Stimulated activated CD8-positive, alpha-beta memory T cell treated with anti-CD3 and anti-CD28 coated beads, Interleukin-2, amount 100 ng/mL, for 1 hour (primary cell): Measurements from ENCODE around the gene PCYT1A.
"Not testable (repeated sequence)": the region's sequence is repeated elsewhere in the genome, so short reads cannot be mapped to it uniquely, and the experiment has no call there.

ENCODE experiments used
- DNase-seq, 2 donors: peaks; one replicate each; pipeline ENCODE4 v3.0.0-alpha.2; 2020; ENCODE audit warnings: low read depth in 2 of 2

PCYT1A gene

DNA sequence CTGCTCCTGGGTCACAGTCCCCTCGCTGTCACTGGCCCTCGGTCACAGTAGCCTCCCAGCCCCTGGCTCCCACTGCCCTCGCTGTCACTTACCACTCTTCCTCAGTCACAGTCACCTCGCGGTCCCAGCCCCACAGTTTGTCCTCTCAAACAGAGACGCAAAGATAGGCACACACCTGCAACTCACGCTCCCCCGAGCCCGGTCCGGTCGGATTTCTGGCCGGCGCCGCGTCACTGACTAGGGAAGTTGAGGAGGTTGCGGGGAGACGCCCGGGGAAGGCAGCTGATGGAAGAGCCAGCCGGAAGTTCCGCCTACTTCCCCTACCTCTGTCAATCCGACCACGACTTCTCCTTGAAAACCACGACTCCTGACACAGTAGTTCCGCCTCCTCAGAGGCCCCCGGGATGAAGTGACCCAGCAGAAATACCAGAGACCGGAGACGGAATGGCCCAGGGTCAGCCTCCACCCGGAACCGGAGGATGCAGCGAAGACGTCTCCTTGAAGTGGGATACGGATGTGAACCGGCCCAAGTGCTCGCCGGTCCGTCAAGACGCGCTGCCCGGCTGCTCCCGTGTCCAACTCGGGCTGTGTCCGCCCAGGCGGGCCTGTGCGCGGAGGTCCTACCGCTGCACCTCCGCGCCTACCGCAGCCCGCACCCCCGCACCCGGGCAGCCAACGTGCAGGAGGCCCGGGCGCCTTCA lies at the start of gene PCYT1A:
Gene PCYT1A, minus strand, starts transcription at position 287 of the 701 bp plus-strand sequence. CDS start 17,195 bp downstream, outside the sequence.
- peak; percentile 39 to 47 for DNase-seq

DNA sequence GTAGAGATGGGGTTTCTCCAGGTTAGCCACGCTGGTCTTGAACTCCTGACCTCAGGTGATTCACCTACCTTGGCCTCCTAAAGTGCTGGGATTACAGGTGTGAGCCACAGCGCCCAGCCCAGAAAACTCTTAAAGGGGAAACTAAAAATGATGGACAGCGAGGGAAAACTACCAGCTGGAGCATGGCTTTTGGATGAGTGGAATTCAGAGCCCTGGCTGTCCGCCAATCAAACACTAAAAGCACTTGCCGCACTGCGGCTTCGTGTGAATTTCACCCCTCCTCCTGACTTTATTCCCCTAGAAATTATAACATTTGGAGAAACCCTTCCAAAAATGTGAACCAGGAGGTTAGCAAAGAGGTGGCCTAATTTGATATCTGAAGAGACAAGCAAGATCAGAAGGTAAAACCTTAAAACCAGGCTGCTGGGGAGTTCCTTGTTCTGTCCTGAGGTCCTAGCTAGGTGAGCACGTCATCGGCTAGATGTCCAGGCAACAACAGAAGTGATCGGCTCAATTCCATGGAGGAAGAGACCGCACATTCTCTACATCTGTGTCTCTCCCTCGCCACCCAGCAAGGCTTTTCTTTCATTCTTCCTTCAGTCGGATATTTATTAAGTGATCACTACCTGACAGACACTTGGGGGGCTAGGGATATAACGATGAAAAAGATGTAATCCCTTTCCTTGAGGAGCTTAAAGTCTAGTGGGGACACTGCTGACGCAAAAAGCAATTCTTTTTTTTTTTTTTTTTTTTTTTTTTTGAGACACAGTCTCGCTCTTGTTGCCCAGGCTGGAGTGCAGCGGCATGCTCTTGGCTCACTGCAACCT lies 49.0 kb upstream of the PCYT1A start:
- no peak for DNase-seq

DNA sequence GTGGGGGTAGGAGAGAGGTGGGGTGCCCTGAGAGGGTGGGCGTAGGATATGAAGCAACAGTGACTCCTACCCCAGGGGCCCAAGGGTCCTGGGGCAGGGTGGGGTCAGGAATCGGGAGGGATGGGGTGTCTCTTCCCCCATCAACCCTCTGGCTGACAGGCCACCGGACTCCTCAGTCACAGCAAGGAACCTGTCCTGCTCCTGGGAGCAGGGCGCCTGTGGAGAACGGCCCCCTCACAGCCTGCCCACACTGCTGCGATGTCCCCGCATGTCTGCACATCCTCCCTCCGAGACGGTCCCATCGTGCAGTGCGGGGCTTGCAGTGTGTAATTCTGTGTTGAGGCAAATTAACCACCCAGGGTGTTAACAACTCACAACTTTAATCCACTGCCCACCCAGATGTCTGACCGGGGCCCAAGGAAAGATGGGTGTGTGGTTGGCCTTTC lies 48.0 kb upstream of the PCYT1A start:
- DNase-seq: no peak

DNA sequence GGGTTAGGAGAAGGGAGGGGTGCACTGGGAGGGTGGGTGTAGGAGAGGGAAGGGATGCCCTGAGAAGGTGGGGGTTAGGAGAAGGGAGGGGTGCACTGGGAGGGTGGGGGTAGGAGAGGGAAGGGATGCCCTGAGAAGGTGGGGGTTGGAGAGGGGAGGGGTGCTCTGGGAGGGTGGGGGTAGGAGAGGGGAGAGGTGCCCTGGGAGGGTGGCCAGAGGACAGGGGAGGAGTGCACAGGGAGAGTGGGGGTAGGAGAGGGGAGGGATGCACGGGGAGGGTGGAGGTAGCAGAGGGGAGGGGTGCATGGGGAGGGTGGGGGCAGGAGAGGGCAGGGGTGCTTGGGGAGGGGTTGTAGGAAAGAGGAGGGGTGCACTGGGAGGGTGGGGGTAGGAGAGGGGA lies 47.5 kb upstream of the PCYT1A start:
- no peak for DNase-seq

DNA sequence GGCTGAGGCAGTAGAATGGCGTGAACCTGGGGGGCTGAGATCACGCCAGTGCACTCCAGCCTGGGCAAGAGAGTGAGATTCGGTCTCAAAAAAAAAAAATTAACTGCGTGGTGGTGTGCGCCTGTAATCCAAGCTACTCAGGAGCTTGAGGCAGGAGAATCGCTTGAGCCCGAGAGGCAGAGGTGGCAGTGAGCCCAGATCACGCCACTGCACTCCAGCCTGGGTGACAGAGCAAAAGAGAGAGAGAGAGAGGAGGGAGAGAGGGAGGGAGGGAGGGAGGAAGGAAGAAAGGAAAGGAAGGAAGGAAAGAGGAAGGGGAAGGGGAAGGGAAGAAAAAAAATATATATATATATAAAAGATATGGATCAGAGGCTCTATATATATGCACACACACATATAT lies 44.6 kb upstream of the PCYT1A start:
- no peak for DNase-seq

DNA sequence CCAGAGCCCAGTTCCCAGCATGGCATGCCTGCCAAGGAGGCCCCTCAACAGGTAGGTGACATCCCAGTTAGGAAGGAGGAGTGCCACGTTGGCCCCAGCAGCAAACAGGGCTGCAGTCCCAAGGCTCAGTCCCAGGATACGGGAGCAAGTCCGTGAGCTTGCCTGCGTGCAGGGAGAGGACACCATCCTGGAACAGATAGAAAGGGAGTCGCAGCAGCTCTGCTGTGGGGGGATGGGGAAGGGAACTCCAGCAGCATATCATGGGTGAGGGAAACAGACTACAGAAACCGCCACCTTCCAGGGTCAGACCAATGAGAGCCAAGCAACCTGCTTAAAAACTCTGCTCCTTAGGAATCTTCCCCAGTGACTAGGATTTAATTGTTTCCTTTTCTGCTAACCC lies 39.9 kb upstream of the PCYT1A start:
- DNase-seq: no peak

DNA sequence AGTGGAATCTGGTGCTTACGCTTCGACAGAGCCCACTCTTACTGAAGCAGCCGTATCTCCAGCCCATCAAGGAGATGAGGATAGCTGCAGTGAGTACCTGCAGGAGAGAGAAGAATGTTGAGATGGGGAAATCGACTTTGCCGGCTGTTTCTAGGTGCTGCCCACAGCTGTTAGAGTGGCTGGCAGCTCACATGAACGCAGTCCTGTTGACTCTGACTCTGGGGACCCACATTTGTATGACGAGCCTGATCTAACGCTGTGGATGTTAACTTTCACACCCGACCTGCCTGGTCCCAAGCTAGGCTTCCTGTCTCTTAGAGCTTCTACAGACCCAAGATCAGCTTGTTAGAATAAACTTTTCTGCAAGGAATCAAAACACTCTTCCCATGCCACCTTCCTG lies 39.4 kb upstream of the PCYT1A start:
- no peak for DNase-seq

DNA sequence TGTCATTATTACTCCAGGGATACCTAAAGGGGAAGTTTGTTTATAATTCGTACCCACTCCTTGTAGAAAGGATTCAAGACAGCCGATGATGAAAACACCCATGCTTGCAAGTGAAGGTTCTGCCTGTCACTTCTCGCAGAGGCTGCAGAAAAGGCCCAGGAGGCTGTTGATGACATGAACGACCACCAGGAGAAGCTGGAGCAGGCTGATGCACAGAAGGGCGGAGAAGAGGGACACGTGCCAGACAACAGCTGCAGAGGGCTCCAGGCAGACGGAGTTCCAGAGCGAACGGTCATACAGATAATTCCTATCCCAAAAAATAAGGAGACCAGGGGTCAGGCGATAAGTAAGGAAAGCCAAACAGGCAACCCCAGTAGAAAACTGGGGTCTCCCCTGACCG lies 36.2 kb upstream of the PCYT1A start:
- no peak for DNase-seq

DNA sequence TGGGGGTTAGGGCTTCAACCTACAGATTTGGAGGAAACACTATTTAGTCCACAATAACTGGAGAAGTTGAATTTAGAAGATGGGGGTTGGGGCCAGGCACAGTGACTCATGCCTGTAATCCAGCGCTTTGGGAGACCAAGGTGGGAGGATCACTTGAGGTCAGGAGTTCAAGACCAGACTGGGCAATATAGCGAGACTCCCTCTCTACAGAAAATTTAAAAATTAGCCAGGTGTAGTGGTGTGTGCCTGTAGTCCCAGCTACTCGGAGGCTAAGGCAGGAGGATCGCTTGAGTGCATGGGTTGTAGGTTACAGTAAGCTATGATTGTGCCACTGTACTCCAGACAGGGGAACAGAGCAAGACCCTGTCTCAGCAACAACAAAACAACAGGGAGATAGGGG lies 35.5 kb upstream of the PCYT1A start:
- no peak for DNase-seq

DNA sequence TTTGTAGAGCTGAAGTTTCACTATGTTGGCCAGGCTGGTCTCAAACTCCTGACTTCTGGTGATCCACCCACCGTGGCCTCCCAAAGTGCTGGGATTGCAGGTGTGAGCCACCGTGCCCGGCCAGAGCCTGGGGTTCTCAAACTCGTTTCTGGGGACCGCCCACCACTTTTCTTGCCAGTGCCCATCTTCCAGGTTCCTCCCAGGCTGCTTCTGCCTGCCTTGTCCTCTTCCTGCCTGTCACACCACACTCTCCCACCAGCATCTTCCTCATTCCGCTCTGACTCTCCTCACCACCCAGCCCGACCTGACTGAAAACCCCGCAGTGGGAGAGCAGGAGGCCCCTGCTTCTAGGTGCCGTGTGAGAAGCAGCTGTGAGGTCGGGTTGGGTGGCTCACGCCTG lies 33.6 kb upstream of the PCYT1A start:
- DNase-seq: no peak

DNA sequence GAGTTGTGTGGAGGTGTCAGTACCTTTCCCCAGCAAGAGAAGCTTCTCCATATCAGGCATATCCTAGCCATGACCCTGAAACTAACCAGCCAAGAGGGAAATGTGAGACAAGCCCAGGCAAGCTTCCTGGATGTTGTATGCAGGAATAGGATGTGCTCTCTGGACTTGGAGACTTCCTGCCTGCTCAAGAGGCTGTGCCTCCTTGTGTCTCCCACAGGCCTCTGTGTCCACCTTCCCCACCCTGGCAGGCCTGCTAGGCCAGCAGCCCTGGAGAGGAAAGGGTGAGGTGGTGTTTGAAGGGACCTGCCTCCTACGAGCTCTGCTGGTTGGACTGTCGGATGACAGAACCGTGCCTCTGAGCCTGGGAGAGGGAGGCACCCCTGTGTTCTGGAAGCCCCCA lies 32.6 kb upstream of the PCYT1A start:
- DNase-seq: no peak

DNA sequence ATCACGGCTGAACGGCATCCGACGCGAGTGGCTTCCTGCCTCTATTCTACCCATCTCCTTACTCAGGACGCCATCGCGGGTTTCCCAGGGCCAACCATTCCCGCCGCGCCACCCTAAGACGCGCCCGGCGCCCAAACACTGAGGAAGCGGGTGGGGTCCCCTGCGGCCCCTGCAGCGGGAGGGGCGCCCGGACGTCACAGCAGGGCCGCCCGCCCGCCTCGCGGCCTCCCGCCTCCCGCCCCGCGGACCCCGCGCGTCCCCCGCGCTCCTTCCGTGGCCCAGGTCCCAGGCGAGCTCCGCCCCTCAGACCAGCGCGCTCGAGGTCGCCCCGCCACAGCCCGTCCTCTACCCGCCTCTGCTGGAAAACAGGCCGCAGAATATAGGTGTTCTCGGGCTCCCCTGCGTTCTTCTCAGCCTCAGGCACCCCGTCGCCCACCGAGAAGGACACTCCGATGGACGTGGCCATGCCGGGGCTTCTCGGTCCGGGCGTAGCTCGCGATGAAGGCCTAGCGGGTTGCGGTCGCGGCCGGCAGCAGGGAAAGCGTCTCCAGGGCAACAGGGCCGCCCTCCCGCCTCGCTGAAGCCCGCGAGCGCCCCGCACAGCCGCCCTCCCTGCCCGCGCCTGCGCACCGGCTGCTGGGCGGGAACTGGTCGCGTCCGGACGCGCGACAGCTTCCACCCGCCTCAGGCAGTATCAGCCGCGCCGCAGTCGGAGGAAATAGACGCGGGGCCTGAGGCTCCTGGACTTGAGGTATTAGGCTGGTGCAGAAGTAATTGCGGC lies 30.4 kb upstream of the PCYT1A start, which contains the start of gene DYNLT2B:
Gene DYNLT2B, minus strand, starts transcription at position 554 of the 781 bp plus-strand sequence. Its CDS starts 88 bp downstream, at position 466.
- DNase-seq: peak; percentile 63 to 76

DNA sequence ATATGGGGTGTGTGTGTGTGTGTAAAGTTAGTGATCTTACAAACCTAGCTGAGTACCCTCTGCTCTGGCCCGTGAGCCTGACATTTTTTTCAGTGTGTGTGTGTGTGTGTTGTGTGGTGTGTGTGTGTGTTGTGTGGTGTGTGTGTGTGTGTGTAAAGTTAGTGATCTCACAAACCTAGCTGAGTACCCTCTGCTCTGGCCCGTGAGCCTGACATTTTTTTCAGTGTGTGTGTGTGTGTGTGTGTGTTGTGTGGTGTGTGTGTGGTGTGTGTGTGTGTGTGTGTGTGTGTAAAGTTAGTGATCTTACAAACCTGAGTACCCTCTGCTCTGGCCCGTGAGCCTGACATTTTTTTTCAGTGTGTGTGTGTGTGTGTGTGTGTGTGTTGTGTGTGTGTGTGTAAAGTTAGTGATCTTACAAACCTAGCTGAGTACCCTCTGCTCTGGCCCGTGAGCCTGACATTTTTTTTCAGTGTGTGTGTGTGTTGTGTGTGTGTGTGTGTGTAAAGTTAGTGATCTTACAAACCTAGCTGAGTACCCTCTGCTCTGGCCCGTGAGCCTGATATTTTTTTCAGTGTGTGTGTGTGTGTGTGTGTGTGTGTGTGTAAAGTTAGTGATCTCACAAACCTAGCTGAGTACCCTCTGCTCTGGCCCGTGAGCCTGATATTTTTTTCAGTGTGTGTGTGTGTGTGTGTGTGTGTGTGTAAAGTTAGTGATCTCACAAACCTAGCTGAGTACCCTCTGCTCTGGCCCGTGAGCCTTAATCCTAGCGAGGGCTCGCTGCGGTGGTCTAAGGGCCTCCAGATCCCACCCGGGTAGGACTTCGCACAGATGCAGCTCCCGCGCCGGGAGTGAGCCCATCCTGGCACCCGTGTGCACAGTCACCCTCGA lies 29.5 kb upstream of the PCYT1A start:
- not testable (repeated sequence) for DNase-seq

DNA sequence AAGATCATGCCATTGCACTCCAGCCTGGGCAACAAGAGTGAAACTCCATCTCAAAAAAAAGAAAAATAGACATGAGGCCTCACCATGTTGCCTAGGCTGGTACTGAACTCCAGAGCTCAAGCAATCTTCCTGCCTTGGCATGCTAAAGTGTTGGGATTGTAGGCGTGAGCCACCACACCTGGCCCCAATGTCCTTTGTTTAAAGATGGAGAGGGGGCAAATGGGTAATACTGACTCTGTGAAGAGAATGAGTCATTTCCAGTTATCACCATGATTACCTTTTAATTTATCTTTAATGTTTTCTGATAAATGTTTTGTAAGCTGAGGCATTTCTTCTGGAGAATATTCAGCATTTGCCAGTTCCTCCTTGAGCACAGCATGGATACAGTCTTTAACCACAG lies 28.3 kb upstream of the PCYT1A start:
- no peak for DNase-seq

DNA sequence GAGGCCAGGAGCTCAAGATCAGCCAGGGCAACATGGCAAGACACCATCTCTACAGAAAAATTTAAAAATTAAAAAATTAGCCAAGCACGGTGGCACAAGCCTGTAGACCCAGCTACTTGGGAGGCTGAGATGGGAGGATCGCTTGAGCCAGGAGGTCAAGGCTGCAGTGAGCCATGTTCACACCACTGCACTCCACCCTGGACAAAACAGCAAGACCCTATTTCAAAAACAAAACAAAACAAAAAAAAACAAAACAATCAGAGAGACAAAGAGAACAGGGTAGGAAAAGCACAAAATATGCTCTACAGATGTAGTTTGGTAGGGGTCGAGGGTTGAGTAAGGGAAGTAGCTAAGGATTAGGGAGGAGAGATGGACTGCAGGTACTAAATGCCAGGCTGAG lies 27.1 kb upstream of the PCYT1A start:
- DNase-seq: no peak

DNA sequence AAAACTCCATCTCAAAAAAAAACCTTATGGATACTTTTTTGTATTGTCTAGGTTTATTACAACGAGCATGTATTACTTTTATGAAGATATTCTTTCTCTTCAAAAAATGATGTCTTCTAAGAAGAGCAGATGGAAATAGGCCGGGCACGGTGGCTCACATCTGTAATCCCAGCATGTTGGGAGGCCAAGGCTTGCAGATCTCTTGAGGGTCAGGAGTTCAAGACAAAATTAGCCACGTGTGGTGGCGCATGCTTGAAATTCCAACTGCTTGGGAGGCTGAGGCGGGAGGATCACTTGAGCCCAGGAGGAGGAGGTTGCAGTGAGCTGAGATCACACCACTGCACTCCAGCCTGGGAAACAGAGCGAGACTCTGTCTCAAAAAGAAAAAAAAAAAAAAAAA lies 26.6 kb upstream of the PCYT1A start:
- DNase-seq: not testable (repeated sequence)

DNA sequence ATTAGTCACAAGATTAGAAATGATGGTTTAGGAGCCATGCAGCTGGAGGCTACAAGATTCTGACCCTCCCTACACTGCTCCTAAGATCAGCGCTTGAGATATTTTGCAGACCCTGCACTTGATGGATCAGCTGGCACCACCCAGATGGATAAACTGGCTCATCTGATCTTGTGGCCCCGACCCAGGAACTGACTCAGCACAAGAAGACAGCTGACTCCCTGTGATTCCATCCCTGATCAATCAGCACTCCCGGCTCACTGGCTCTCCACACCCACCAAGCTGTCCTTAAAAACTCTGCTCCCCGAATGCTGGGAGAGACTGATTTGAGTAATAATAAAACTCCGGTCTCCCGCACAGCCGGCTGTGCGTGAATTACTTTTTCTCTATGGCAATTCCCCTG lies 15.4 kb upstream of the PCYT1A start:
- not testable (repeated sequence) for DNase-seq

DNA sequence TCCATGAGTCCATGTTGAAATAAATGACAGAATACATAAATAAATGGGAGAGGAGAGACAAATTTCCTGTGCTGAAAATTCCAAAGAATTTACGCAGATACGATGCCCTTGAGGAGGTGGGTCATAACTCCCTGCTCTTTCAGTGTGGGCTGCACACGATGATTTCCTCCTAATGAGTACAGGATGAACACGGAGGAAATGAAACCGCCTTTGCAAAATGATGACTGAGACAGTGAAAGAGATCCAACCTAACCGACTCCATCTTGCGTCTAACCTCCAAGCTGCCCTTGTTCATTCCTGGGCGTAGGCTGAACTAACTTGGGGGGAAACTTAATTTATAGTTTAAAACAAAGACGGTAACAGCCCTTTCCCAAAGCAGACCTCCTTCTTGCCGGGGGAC lies 15.0 kb upstream of the PCYT1A start:
- not testable (repeated sequence) for DNase-seq

DNA sequence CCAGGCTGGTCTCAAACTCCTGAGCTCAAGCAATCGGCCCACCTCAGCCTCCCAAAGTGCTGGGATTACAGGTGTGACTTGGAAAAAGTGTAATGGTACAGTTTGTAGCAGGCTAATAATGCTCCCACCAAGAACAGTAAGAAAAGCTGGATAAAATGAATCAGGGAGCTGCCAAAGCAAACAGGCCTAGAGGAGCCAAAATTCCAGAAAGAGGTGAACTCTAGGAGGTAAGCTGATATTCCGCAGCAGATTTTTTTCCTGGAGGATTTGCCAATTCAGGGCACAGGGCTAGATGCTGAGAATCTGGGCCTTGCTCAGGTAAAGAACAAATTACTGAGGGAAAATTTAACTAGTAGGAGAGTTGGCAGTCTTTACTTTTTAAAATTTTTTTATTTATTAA lies 11.0 kb upstream of the PCYT1A start:
- no peak for DNase-seq

DNA sequence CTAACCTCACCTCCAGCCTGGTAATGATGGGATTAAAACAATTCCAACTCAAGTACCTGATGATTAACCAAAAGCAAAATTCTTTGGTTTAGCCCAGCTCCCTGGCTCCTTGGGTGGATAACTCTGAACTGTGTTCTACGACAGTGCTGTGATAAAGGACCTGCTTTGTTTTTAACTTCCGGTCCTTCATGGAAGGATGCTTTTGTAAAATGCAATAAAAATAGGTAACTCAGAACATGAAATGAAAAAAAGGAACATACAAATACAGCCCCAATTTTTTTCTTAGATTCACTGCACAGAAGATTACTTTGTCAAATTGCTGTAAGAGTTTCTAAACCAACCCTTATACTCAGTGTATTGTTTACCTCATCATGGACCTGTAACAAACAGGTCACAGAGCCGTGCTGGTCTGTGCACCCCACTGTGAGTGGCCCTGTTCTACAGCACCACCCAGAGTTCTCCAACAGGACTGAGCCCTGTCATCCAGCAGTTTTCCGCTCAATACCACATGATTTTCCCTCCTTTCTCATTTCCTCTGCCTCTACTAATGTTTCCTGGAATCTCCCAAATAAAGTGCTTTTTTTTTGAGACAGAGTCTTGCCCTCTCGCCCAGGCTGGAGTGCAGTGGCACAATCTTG lies 4.9 kb upstream of the PCYT1A start:
- no peak for DNase-seq

DNA sequence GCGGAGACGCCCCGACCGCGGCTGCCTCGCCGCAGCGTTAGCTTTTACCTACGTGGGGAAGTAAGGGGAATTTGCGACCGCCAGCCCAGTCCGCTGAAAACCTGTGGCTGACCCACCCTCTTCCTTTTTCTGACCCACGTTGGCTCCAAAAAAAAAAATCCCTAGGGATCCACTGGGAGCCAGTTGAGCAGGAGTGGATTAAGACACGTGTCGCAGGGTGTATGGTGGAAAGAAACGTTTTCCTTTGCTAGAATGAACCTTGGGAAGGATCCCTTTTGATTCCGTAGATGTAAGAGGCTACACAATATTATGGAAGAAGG lies 575 bp upstream of the PCYT1A start:
- DNase-seq: no peak
